SK-N-SH treated with all-trans-retinoic acid at 6 μM for 48 hours (cell line): Measurements from ENCODE around the gene UBE2E3.

ENCODE experiments used
- ATAC-seq: fragments of 200-7000 bp; cut with Tn5 transposase; 3 replicates; pipeline ENCODE4 v1.9.1; 2020; ENCODE audit warnings: mild to moderate bottlenecking, moderate library complexity
- ARNTL ChIP-seq: fragments of 450-650 bp; formaldehyde crosslinking; IDR thresholded peaks from 2 replicates; pipeline ENCODE4 v1.5.0; 2020; ENCODE audit warnings: low read depth, mild to moderate bottlenecking, moderate library complexity, borderline replicate concordance
- BACH2 ChIP-seq: fragments of 250-450 bp; sonication (Bioruptor Pico); IDR thresholded peaks from 2 replicates; pipeline ENCODE4 v1.9.0; 2021; ENCODE audit warnings: mild to moderate bottlenecking, borderline replicate concordance
- CSDC2 ChIP-seq: fragments of 250-450 bp; sonication (Bioruptor Pico); IDR thresholded peaks from 2 replicates; pipeline ENCODE4 v1.5.0; 2020; ENCODE audit warnings: mild to moderate bottlenecking, moderate library complexity
- CSRNP3 ChIP-seq: fragments of 250-450 bp; sonication (Bioruptor Pico); IDR thresholded peaks from 2 replicates; pipeline ENCODE4 v1.5.1; 2021; ENCODE audit warnings: mild to moderate bottlenecking, moderate library complexity
- ESRRG ChIP-seq: fragments of 250-450 bp; sonication (Bioruptor Pico); IDR thresholded peaks from 2 replicates; pipeline ENCODE4 v1.6.1; 2021; ENCODE audit warnings: mild to moderate bottlenecking
- GLIS3 ChIP-seq: fragments of 250-450 bp; sonication (Bioruptor Pico); IDR thresholded peaks from 2 replicates; pipeline ENCODE4 v1.5.0; 2020; ENCODE audit warnings: mild to moderate bottlenecking, moderate library complexity
- ISL1 ChIP-seq: fragments of 250-450 bp; sonication (Bioruptor Pico); IDR thresholded peaks from 2 replicates; pipeline ENCODE4 v2.1.2; 2022; ENCODE audit warnings: mild to moderate bottlenecking, moderate library complexity
- OSR1 ChIP-seq: fragments of 250-450 bp; sonication (Bioruptor Pico); IDR thresholded peaks from 2 replicates; pipeline ENCODE4 v1.8.0; 2022; ENCODE audit warnings: moderate library complexity, mild to moderate bottlenecking, inconsistent platforms
- PATZ1 ChIP-seq: fragments of 250-450 bp; sonication (Bioruptor Pico); IDR thresholded peaks from 2 replicates; pipeline ENCODE4 v1.8.0; 2020; ENCODE audit warnings: mild to moderate bottlenecking, moderate library complexity, borderline replicate concordance
- POU6F1 ChIP-seq: fragments of 250-450 bp; sonication (Bioruptor Pico); IDR thresholded peaks from 2 replicates; pipeline ENCODE4 v1.8.0; 2021; ENCODE audit warnings: low read depth, mild to moderate bottlenecking, moderate library complexity, borderline replicate concordance
- RARB ChIP-seq: fragments of 250-450 bp; sonication (Bioruptor Pico); IDR thresholded peaks from 2 replicates; pipeline ENCODE4 v1.8.0; 2021; ENCODE audit warnings: mild to moderate bottlenecking, moderate library complexity
- SNAI2 ChIP-seq: fragments of 250-450 bp; sonication (Bioruptor Pico); IDR thresholded peaks from 2 replicates; pipeline ENCODE4 v1.5.0; 2020; ENCODE audit warnings: mild to moderate bottlenecking, moderate library complexity
- TCF4 ChIP-seq: fragments of 250-450 bp; sonication (Bioruptor Pico); IDR thresholded peaks from 2 replicates; pipeline ENCODE4 v1.8.0; 2021; ENCODE audit warnings: mild to moderate bottlenecking, moderate library complexity, borderline replicate concordance
- TSHZ2 ChIP-seq: fragments of 250-450 bp; sonication (Bioruptor Pico); IDR thresholded peaks from 2 replicates; pipeline ENCODE4 v1.5.0; 2020; ENCODE audit warnings: mild to moderate bottlenecking, moderate library complexity
- ZC3H10 ChIP-seq: fragments of 250-450 bp; sonication (Bioruptor Pico); IDR thresholded peaks from 2 replicates; pipeline ENCODE4 v1.5.1; 2021; ENCODE audit warnings: mild to moderate bottlenecking, moderate library complexity
- ZFP3 ChIP-seq: fragments of 250-450 bp; sonication (Bioruptor Pico); IDR thresholded peaks from 2 replicates; pipeline ENCODE4 v1.5.0; 2020; ENCODE audit warnings: mild to moderate bottlenecking, moderate library complexity
- ZFP30 ChIP-seq: fragments of 450-650 bp; formaldehyde crosslinking; IDR thresholded peaks from 2 replicates; pipeline ENCODE4 v1.5.0; 2022; ENCODE audit warnings: mild to moderate bottlenecking, moderate library complexity
- ZNF565 ChIP-seq: fragments of 450-650 bp; formaldehyde crosslinking; conservative IDR thresholded peaks from 2 replicates; pipeline ENCODE4 v1.5.0; 2020; ENCODE audit warnings: low read depth, mild to moderate bottlenecking, moderate library complexity
- ZNF70 ChIP-seq: fragments of 450-650 bp; formaldehyde crosslinking; IDR thresholded peaks from 2 replicates; pipeline ENCODE4 v1.5.0; 2020; ENCODE audit warnings: mild to moderate bottlenecking, moderate library complexity
- ZNF8 ChIP-seq: fragments of 450-650 bp; formaldehyde crosslinking; IDR thresholded peaks from 2 replicates; pipeline ENCODE4 v1.5.0; 2020; ENCODE audit warnings: mild to moderate bottlenecking, moderate library complexity

Gene UBE2E3

GRCh38 chr2:181051861-181052522 lies 71.6 kb downstream of the UBE2E3 start:
- TF ChIP-seq ISL1 (CRISPR knock-in tag) (peak; percentile 73), ZFP30 (CRISPR knock-in tag) (no peak), ZC3H10 (peak; percentile 69; the same call in 1 of the 2 replicates), POU6F1 (no peak), TCF4 (CRISPR knock-in tag) (no peak)
- ATAC-seq: no peak

- TF ChIP-seq TCF4 (CRISPR knock-in tag) (no peak), ZNF70 (CRISPR knock-in tag) (no peak), ZFP30 (CRISPR knock-in tag) (no peak), CSRNP3 (no peak), RARB (CRISPR knock-in tag) (no peak), ZNF8 (CRISPR knock-in tag) (no peak), CSDC2 (CRISPR knock-in tag) (no peak), GLIS3 (no peak), ZFP3 (CRISPR knock-in tag) (no peak), ARNTL (CRISPR knock-in tag) (no peak), ZC3H10 (no peak), SNAI2 (CRISPR knock-in tag) (no peak), ESRRG (no peak), ISL1 (CRISPR knock-in tag) (no peak), PATZ1 (CRISPR knock-in tag) (no peak)
- TF ChIP-seq, all 23 proteins: peak for 0
- ATAC-seq: no peak
Observed at GRCh38 chr2:181052523-181052891, 72.1 kb downstream of the UBE2E3 start.

- no peak for TF ChIP-seq ZC3H10
- TF ChIP-seq BACH2 (CRISPR knock-in tag): no peak
- no peak for TF ChIP-seq ZNF8 (CRISPR knock-in tag)
- TF ChIP-seq POU6F1: no peak
- no peak for TF ChIP-seq ZNF70 (CRISPR knock-in tag)
- TF ChIP-seq OSR1: no peak
- no peak for TF ChIP-seq ESRRG
- no peak for TF ChIP-seq TCF4 (CRISPR knock-in tag)
- no peak for TF ChIP-seq ISL1 (CRISPR knock-in tag)
- TF ChIP-seq ZNF565 (CRISPR knock-in tag): no peak
- TF ChIP-seq TSHZ2: no peak
- no peak for ATAC-seq
Observed at GRCh38 chr2:181054256-181054655, 73.9 kb downstream of the UBE2E3 start.
